GM21367 (cell line): ENCODE measurements around the gene NAV2.

Experiments used
- ATAC-seq: cut with Tn5 transposase; IDR thresholded peaks from one replicate; pipeline ENCODE4 v1.9.1; 2021; ENCODE audit not compliant: unreplicated experiment

NAV2 gene

DNA sequence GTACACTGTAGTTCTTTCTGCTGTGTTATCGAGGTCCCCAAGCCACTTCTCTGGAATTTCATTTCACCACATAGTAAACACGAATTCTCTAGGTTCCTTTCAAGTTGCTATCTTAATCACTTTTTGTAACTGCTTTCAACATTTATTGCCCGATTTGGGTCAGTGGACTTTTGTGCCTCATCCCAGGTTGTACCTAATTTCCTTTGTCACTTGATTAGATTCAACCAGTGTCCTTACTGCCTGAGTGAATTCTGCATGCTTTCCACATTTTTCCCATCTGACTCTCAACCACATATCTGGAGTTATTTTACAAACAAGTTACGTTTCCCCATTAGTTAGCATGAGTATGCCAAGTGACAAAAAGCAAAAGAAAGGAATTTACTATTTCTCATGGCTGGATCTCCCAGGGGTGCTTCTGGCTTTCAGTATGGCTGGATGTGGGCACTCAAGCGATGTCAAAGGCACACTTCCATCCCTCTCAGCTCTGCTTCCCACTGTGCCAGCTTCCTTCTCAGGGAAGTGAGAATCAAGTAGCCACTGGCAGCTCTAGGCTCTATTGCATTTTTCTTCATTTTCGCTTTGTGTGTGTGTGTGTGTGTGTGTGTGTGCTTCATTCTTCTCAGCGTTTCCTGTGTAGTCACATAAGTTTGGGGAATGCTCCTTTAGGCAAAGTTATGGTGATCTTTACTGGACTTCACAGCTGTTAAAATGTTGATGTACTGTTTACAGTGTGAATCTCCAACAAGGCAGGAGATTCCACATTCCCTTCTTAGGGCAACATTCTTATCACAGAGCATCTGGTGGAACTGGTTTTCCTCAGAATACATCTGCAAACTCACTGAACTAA lies 318.7 kb downstream of the NAV2 start:
- no peak for ATAC-seq

DNA sequence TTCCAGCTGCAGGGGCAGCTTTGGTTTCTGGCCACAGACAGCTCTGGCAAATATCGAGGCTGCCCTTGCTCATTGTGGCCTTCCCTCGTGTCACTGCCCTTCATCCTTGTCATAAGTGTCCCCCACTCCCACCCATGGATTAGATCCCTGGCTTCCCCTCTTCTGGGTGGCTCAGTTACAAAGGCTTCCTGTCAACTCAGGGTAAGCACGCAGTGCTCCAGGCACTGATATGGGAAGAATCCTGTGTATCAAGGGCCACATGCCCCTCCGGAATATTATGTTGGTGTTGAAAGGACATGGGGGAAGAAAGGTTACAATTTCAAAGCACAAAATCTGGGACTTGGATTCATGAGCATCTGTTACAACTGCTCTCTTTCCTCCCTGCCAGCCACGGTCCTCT lies 319.5 kb downstream of the NAV2 start:
- no peak for ATAC-seq

DNA sequence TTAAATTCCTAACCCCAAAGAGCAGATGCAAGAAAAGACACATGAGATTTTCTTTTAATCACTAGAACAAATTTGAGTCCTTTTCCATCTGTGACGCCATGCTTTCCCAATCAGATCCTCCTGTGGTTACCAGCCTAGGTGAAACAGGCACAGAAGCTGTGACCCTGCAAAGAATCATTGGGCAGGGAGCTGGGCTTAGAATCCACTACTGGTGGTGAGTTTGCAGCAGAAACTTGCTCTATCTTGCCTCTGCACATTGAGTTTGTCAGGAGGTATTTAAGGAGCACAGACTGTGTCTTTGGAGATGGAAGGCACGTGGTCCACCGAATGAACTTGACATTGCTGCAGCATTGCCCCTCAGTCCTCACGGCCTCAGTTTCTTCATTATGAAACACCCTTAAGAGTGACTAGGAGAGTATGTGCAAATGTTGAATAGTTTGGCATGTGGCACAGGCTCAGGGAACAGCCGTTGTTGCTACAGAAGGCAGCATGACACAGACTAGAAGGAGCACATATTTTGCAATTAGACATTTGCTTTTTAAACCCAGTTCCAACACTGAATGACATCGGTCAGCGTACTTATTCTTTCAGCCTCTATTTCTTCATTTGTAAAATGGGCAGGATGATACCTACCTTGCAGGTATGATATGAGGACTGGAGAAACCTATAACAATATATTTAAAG lies 320.1 kb downstream of the NAV2 start:
- ATAC-seq, result no peak

DNA sequence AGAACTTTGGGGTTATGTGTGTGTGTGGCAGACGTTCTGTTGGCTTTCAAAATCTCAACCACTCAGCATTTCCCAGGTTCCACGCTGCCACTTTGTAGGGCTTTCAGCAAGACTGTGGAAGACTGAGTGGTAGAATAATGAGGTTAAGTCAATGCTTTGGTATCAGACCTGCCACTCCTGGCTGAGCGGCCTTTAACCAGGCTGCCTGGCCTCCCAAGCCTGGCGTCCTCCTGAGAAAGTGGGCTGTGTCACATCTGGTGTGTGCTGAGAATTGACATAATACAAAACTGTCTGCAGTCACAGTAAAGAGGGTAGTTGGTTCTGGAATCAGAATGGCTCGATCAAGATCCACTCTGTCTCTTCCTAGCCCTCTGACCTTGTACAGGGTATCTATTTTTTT lies 321.2 kb downstream of the NAV2 start:
- no peak for ATAC-seq

DNA sequence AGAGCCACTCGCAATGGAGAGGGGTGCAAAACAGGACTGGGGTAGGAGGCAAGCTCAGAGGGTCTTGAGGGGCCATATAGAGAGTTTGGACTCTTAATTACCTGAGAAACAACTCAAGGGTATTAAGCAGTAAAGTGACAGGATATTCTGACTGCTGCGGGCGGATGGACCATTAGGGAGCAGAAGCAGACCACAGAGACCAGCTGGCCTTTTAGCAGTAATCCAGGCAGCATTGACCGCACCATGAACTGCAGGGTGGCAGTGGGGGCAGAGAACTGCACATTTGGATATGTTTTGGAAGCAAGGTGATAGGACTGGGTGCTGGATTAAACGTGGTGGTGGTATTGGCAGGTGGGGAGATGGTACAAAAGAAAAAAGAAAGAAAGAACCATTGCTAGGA lies 322.3 kb downstream of the NAV2 start:
- ATAC-seq, result no peak

DNA sequence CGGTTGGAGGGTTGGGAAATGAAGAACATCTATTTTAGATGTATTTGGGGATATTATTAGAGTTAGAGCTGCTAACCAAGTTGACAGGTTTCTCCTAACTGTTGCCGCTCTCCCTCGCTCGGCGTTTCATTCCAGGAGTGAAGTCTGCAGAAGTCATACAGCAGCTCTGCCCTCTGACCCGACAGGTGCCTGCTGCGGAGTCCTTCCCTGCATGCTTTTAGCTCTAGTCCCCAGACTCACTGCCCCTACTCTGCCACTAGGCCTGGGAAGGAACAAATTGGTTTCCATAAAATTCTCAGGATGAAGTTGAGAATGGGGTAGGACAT lies 322.7 kb downstream of the NAV2 start:
- no peak for ATAC-seq

DNA sequence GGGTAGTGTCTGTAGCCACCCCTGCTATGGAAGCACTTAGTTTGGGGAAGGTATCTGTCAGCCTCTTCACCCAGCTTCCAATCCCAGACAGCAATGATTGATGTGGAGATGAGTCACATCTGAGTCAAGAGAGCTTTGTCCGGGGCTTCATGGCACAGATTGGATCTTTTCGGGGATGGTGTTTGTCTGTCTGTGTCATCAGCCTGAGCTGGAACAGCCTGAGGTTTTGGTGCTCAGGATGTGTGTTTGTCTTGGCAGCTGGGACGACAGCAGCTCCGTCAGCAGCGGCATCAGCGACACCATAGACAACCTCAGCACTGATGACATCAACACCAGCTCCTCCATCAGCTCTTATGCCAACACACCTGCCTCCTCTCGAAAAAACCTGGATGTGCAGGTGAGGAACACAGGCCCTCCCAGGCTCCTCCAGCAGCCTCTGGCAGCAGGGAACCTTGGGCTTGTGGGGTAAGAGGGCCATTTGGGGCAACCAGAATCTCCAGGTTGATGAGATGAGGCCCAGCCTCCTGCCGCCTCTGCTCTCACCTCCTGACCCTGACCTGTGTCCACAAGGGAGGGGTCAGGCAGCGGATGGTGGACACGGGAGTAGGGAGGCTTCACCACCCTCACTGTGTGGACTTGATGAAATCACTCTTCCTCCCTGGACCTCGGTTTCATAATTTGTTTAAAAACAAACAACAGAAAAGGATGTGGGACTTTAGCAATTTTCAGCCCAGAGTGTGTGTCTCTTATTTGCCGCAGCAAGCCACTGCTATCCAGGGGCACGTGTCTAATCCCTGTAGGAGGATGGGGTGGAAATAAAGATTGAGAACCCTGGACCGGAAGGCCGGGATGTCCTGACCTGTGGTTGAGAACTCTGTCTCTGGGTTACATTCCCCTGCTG lies 323.3 kb downstream of the NAV2 start:
- no peak for ATAC-seq

DNA sequence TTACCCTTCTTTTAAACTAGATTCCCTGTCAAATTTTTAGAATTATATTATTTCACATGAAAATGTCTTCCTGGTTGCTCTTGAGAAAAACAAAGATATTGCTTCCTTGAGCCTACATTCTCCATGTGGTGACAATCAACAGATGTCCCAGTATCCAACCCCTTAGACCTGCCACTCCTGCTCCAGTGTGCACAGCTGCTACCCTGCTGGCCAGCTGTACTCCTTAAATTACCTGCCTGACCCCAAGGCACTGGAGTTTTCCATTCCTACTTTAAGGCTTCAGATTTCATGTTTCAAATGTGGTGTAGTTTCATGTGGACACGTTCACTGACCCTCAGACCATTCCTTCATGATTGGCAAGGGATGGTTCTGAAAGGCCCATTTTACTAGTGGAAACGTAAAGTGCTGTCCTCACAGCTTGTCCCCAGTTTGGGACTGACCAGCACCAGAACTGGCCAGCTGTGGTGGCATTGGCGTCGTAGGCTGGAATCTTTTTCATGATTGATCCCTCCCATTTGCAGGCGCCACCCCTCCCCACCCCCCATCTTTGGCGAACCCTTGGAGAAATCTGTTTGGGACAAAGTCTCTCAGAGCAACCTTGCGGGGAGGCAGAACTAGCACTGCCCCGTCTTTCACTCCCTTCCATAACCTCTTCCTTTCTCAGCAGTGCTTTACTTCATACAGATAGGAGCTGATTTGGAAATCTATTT lies 324.1 kb downstream of the NAV2 start:
- ATAC-seq, result no peak

DNA sequence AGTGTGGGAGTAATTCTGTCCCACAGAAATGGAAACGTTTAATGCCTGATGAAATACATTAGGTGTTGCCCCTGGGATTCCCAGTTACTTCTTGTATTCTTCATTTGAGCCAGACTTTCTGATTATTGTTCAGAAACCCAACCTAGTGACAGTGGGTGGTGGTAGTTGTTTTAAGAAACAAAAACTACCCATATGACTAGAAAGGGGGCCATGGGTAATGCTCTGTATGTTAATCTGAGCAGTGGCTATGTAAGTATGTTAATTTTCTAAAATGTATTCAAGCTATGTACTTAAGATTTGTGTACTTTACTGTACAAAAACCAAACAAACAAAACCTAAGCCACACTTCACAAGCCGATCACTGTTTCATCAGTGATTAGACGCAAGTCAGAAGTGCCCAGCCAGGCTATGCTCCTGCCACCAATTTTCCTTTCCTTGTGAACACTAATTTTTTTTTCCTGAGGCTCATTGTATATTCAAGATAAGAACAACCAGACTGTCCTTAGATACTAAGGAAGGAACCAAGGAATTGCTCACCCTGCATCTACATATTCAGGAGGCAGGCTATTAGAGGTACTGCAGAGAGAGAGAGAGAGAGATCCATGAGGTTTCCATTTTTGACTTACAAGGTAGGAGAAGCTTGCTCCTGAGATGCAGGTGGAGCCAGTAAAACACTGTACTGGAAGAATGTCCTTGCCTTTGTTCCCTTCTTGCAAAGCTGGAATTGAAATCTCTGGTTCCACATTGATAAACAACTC lies 324.9 kb downstream of the NAV2 start:
- ATAC-seq, result no peak

DNA sequence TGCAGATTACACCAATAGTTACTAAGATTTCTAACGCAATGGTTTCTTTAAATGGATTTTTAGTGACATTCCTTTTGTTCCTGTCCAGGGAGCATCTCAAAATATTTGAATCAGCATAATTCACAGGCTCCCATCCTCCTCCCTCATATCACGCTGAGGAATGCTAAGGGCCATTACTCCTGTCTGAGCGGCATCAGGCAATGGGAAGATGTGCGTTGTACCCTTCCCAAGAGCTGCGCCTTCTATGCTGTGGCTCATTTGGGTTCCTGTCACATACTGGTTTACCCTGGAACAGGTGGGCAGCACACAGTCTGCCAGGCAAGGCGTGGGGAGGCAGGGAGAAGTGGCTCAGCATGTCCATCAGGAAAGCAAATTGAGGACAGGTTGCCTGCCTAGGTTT lies 325.8 kb downstream of the NAV2 start:
- no peak for ATAC-seq

DNA sequence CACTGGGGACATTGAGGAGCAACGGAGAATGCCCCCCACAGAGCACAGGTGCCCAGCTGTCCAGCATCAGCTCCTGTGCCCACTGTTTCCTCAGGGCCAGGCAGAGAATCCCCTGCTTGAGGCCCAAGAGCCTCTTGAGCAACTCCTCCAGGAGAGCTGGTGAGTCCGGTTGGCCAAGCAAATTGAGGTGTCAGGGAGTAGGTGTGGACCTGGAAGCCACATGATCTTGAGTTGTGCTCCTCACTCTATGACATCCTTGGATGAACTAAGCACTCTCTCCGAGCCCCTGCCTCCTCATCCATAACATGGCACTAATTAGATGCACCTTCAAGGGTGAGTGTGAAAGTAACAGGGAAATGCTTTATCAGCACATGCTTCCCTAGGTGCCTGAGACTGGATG lies 326.3 kb downstream of the NAV2 start:
- ATAC-seq, result no peak

DNA sequence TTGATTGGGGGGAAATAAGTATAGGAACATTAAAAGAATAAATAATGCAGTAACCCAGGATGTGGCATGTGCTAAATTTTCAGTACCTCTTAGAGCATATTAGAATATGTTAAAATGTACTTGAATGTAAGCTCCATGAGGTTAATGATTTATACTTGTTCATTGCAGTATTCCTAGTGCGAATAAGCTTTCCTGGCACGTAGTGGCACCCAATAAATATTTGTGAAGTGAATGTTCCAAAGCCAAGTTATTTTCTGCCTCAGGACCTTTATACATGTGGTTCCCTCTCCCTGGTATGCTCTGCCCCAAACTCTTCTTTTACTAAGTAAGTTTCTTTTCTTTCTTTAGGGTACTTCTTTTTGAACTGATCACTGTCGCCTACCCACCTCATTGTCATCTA lies 328.9 kb downstream of the NAV2 start:
- no peak for ATAC-seq

DNA sequence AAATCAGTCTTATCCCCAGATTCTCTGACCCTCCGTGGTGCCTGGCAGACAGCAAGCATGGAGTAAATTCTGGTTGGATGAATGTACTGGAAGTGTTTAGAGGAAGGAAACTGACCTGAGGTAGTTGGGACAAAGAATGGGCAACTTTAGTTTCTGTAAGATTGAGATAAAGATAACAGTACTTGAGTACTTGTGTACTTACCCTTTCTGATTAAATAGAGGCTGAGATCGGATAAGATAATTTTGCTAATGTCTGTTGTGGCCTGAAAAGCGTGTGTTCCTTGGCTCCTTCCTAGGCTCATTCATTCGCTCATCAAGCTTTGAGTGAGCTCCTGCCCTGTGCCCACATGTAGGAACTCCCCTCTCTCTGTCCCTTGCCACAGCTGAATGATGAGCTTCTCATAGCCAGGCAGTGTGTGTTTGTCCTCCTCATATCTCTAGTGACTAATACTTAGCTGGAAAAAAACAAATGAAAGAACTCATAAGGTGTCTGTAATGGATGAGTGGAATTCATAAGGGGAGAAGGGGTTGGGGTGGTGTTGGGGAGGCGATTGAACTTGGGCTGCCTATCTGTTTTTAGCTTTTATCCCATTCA lies 329.5 kb downstream of the NAV2 start:
- ATAC-seq, result no peak

DNA sequence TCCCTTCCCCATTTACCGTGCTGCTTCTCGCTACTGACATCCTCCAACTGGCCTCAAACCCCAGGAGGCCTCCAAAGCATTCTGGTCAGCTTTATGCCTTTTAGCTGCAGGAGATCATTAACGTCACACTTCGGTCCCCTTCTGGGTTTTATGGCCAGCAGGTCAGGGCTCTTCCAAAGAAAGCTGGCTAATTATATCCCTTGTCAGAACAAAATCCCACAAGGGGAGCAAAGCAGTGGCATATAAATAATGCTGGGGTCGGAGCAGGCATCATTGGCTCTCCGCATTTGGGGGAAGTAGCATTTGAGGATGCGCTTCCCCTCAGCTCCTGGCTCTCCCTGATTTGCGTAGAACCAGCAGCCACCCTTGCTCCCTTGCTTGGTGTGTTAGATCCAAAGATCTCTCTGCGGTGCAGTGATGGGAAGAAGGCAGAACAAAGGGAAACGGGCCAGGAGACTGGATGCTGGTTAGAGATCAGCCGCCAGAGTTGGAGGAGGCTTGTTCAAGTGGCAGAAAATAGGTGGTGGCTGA lies 330.2 kb downstream of the NAV2 start:
- no peak for ATAC-seq

DNA sequence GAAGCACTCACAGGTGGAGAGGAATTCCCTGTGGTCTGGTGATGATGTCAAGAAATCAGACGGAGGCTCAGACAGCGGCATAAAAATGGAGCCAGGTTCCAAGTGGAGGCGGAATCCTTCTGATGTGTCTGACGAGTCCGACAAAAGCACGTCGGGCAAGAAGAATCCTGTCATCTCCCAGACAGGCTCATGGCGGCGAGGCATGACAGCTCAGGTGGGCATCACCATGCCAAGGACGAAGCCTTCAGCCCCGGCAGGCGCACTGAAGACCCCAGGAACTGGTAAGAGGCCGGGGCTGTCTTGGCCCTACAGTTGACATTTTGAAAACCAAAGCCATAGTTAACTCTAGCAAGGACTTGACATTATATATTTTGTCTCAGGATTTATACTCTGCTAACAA lies 331.4 kb downstream of the NAV2 start:
- ATAC-seq, result no peak

DNA sequence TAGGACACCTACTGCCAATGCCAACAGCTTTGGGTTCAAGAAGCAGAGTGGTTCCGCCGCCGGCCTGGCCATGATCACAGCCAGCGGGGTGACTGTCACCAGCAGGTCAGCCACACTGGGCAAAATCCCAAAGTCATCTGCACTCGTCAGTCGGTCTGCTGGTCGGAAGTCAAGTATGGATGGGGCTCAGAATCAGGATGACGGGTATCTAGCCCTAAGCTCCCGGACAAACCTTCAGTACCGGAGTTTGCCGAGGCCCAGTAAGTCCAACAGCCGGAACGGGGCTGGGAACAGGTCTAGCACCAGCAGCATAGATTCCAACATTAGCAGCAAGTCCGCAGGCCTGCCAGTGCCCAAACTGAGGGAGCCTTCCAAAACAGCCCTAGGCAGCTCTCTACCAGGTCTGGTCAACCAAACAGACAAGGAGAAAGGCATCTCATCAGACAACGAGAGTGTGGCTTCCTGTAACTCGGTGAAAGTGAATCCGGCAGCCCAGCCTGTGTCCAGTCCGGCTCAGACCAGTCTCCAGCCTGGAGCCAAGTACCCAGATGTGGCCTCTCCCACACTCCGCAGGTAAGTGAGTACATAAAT lies 332.6 kb downstream of the NAV2 start:
- ATAC-seq, result no peak

DNA sequence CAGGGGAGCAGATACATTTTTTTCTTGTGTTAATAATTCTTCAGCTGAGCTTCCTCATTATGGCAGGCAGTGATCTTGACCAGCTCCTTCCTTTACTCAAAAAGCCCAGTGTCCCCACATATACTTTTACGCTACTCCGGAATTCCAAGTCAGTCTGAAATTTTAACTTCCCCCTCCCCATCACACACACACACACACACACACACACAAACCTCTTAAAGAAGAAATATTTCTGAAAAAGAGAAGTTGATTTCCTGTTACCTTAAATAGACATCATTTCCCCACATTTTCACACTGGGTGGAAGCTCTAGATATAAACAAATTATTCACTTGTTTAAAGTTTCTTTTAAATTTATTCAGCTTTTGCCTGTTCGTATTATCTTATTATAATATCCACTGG lies 333.8 kb downstream of the NAV2 start:
- ATAC-seq, result no peak

DNA sequence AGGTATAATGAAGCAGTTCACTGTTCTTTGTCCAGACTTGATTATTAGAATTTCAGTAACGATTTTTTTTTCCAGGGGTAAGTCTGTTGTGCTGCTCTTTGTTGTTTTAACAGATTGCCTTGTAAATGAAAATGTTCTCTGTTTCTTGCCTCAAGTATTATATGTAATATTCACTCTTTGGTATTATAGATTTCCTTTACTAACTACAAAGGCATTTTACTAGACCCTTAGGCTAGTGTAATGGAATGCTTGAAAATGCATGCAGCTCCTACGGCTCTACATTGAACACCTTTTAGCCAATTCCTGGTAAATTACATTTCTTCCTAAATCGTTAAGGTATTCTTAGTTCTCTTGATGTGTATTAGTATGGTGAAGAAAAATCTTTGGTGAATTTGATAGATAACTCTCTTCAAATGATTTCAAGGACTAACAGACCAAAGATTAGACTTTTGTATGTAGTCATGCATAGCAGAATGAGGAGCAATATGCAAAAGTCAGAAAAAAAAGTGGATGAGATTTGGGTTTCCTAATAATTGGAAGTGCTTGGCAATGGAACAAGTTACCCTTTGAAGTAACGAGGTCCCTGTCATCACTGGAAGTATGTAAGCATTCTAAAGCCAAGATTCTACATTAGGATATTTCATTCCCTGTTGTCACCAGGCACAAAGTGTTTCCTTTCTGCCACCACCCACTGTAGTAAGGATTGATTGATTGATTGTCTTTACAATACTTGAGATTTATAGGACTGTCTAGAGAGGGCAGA lies 334.6 kb downstream of the NAV2 start:
- ATAC-seq, result no peak

DNA sequence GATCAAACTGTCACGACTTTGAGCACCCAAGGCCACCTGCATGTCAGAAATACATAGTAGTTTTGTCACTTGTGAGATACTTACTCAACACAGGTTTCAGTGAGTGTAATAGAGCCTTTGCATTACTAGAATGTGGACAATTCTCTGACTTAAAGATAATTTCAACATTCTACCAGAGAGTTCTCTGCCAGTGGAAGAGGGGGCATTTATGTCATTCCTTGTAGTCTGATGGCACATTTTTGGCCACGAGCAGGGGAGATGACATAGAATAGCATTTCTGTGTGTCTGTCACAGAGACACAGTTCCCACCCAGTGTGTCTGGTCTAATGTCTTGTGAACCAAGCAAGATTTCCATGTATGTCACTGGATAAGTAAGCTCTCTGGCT lies 335.1 kb downstream of the NAV2 start:
- no peak for ATAC-seq
